IPS-18c (cell line): Measurements from ENCODE around the gene SGCD.

Experiments
- H3K4me3 ChIP-seq: 2 replicates; pipeline ENCODE4 v1.7.0; 2013; ENCODE audit warnings: low read depth, mild to moderate bottlenecking, low read length, moderate library complexity; ENCODE audit not compliant: insufficient read depth
- H3K9me3 ChIP-seq: one replicate; pipeline ENCODE4 v1.6.1; 2013; ENCODE audit warnings: mild to moderate bottlenecking, low read length, moderate library complexity; ENCODE audit not compliant: control insufficient read depth, insufficient read depth

The SGCD gene

DNA sequence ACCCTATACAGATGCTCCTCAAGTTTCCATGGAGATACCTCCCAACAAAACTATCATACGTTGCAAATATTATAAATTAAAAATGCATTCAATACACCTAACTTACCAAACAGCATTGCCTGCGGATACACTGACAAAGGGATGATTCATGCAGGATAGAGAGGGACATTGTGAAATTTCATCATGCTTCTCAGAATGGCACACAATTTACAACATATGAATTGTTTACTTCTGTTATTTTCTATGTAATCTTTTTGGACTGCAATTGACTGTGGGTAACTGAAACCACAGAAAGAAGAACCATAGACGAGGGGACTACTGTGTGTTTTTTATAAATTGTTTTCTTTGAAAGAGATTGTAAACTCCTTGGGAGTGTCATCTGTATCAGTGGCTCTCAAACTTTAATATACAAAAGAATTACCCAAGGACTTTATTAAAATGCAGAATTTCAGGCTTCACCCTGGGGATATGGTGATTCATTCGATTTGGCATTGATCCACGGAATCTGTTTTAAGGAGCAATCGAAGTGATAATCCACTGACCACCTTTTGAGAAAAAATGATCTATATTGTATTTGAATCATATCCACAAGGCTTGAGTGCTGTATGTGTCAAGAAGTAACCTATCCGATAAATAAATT, 146.4 kb downstream of the SGCD start:
- Histone ChIP-seq H3K9me3 (no peaks in the 10 kb centered on the region), H3K4me3 (no peak overlapping the region)

DNA sequence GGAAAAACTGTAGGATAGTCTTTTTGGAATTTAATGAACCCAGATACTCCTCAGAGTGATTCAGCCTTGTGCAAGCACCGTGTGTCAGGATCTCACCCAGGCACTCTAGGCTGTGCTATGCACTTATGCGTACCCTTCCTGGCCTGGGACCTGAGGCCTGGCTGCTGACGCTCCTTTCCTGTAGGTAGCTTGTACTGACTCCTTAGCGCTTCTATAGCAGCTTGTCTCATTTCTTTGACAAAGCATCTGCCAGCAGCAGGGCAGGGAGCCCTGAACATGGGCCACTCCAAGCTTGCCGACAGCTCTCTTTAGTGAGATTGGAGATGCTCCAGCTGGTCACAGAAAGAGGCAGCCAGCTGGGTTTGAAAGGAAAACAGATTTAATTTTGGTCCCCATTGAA, 147.3 kb downstream of the SGCD start:
- Histone ChIP-seq H3K4me3 (no peak overlapping the region), H3K9me3 (no peaks in the 10 kb centered on the region)

DNA sequence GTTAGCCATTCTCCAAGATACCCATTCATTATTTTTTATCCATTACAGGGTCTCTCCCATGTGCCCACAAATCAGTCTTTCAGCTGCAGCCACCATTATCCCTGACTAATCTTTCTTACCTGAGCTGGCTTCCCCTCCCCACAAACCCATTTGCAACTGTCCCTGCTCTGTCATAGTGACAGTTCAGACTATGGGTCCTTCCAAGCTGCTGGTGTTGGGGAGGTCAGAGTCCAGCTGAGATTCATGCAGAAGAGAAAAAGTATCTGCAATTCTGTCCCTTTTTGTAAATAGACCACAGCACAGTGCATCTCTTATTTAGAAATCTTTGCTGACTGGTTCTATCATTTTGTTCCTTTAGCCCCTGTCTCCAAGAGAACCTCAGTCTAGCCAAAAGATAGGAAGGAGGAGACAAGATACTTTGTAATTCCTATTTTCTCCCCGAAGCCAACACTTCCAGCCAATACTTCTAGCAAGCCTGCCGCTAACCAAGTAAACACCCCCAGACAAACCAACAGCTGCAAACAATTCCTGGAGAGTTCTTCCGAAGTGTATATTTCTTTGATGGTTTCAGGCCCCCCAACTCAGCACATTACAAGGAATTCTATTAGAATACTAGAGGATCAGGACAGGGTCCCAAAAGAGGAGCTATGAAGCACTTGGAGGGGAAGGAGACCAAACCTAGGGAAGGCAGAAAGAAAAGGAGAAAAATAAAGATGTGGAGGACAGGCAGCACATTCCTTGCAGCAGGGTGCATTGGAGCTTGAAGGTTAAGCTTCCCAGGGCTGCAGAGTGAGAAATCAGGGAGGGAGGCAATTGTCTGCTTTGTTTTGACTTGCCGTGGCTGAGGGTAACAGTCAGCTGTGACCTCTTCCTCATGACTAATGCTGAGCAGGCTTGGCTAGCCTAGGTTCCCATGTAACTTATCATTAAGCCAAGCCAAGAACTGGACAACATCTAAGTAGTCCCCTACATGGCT, 148.5 kb downstream of the SGCD start:
- H3K4me3 ChIP-seq: no peak overlapping the region
- H3K9me3 ChIP-seq: no peaks in the 10 kb centered on the region

DNA sequence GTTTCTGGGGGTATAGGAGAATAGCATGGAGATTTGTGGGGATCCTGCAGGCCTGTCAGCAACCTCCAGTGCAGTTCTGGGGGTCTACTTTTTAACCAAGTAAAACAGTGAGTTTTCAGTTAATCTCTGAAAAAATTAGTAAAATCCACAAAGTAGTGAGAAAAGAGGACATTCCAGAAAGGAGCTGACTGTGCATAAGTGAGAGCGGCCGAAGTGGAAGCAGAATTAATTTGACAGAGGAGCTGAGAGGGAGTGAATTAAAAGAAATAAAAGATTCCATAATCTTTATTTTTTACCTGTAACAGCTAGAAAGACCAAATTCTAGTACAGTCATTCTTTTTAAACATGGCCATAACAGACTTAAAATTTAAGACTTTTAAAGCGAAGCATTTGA, 149.2 kb downstream of the SGCD start:
- H3K4me3 ChIP-seq: no peak overlapping the region

DNA sequence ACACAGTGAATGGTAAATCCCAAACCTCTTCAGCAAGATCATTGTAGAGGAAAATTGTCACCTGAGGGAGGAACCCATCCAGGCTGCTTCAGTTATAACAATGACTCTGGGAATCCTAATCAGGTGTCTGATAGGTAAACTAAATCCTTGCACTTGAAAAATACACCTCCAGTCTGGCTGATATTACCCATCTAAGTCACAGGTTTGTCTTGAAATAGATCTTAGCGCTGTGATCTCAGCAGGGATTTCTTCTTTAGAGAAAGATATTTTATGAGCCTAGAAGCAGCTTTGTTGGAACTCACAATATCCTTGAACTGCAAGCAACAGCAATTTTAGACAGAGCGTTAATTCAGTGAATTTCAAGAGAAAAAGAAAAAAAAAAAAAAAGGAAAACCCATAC, 149.7 kb downstream of the SGCD start:
- Histone ChIP-seq H3K9me3 (no peaks in the 10 kb centered on the region), H3K4me3 (no peak overlapping the region)

More for the DNA sequence above, 149.2 kb downstream of the SGCD start:
- H3K9me3 ChIP-seq: no peaks in the 10 kb centered on the region

DNA sequence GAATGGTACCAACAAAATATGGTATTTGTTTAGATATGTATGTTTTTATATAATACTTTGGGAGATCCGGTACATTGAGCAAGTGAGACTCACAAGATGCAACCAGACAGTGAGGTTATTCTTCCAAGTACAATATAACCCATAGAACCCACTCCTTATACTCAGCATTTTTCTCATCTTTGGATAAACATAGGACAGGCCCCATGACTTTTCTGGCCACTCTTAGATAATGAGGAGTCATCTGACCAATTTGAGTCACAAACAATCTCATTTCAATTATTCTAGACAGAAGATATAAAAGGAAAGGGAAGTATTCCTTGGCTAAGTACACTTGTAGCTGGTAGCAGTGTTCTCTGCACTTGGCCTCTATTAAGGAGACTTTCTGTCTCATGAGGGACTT, 150.2 kb downstream of the SGCD start:
- no peak overlapping the region for H3K4me3 ChIP-seq
- no peaks in the 10 kb centered on the region for H3K9me3 ChIP-seq

DNA sequence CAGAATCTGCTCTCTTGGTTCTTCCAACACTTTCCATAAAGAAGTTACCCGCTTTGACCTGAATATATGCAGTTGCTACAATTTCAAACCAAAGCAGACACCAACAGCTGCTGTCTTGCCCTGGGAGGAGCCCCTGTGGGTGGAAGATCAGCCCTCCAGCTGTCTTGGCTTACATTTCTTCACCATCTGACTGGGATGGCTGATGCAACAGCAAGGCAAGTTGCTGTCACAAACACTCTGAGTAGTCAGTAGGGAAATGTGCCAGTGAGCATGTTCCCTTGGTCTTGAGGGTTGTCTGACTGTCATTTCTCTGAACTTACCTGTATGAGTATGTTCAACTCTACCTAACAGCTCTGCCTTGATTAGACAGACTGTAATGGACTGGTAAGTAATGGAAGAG, 152.9 kb downstream of the SGCD start:
- H3K4me3 ChIP-seq: no peak overlapping the region
- no peaks in the 10 kb centered on the region for H3K9me3 ChIP-seq

DNA sequence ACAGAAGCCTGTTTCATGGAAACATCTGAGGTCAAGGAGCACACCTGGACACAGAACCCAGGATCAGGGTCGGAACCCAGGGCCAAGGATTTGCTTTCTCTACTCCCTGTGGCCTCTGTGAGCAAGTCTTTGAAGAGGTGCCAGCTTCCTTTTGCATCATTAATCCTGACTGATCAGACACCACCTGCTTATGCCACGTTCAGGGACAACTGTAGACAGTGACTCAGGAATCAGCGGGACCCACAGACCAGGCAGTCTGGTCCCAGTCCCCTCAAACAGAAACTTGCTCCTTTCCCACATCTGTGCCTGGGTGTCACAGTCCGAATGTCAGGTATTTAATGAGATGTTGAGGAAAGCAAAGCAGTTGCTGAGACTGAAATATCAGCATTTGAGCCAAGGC, 154.8 kb downstream of the SGCD start:
- H3K4me3 ChIP-seq: no peak overlapping the region
- H3K9me3 ChIP-seq: no peaks in the 10 kb centered on the region

DNA sequence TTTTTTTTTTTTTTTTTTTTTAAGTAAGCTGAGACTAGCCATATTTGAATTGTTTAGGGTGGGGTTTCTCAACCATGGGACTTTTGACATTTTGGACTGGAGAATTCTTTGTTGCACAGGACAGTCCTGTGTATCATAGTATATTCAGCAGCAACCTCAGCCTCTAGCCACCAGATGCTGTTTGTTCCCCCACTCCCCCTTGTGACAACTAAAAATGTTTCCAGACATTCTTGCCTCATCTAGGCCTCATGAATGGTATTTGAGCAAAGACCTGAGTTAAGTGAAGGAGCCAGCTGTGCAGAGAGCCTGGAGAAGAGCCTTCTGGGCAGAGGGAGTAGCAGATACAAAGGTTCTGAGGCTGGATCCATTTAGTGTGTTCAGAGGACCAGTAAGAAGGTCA, 155.9 kb downstream of the SGCD start:
- no peak overlapping the region for H3K4me3 ChIP-seq
- no peaks in the 10 kb centered on the region for H3K9me3 ChIP-seq

DNA sequence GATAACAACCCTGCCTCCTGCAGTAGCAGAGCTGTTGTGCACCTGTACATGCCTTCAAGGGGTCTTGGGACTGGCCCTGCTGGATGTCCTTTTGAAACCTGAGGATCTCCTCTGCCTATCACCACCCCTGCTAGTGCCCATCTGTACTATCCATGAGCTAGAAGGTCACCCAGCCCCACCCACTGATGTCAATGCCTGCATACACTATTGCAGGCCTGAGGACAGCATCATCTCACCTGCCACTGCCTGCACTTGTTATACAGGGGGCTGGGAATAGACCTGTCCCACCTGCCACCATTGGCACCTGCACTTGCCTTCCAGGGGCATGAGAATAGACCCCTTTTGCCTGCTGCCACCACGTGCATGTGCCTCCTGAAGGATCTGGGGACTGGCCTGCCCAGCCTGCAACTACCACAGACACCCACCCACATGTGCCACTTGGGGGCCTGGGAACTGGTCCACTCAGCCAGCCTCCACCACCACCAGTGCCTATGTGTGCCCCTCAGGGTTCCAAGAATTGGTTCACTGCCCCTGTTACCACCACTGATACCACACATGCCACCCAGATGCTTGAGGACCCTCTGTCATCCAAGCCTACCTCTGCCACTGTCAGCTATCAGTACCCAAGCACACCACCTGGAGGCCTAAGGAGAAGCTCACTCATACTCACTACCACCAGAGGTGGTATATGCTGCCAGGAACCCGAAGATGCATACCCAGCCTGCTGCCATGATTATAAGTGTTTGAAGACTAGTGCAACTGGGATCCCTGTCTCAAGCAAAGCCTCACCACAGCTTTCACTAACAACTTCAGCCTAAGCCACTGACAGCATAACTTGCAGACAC, 159.7 kb downstream of the SGCD start:
- Histone ChIP-seq H3K9me3 (no peaks in the 10 kb centered on the region), H3K4me3 (no peak overlapping the region)

DNA sequence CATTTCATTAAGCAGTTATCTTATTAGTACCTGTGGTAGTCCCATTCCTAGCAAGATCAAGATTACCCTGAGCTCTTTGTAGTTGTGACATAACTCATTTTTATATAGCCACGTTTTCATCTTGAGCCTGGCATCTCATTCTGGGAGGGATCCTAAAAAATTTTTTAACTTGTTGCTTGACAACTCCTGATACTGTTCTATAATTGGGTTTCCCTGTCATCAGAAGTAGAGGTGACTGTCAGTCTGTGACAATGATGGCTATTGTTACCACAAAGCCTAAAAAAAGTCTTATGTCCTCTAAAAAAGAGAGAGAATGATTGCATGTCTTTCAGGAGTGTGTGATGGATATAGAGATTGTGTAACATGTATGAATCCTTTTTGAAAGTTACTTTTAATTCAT, 164.8 kb downstream of the SGCD start:
- H3K4me3 ChIP-seq: no peak overlapping the region
- H3K9me3 ChIP-seq: no peaks in the 10 kb centered on the region

DNA sequence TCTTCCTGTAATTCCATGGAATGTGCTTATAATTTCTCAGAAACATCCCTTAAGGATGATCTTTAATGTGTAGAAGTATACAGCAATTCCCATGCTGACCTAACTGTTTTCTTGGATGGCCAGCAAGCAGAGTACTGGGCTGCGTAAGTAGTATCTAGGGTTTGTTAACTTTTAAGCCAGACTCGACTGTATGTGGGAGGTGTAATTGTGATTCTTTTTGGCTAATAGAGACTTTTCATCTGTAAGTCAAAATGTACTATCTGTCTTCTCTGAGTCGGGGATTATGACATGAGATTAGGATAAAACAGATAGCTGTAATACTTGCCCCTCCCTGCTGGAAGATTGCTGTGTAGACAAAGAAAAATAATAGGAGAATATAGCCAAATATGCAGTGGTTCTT, 169.3 kb downstream of the SGCD start:
- no peak overlapping the region for H3K4me3 ChIP-seq

DNA sequence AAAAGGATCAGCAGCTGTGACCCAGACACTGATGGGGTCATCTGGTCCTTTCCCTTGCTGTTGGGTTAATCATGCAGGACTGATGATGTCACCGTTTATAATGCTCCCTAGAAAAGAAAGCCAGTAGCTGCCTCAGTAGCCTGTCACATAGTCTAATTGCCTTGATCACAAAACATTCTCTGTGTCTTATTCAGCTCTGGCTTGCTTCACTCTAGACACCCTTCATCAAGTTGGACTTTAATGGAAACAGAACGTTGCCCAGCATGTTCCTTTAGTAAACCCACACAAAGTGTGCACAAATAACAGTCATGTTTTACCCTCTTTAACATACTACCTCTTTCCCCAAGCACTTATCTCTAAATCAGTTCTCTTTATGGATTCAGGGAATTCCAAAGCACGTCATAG, 170.8 kb downstream of the SGCD start:
- no peak overlapping the region for H3K4me3 ChIP-seq
- no peaks in the 10 kb centered on the region for H3K9me3 ChIP-seq

More for the DNA sequence above, 169.3 kb downstream of the SGCD start:
- H3K9me3 ChIP-seq: no peaks in the 10 kb centered on the region

DNA sequence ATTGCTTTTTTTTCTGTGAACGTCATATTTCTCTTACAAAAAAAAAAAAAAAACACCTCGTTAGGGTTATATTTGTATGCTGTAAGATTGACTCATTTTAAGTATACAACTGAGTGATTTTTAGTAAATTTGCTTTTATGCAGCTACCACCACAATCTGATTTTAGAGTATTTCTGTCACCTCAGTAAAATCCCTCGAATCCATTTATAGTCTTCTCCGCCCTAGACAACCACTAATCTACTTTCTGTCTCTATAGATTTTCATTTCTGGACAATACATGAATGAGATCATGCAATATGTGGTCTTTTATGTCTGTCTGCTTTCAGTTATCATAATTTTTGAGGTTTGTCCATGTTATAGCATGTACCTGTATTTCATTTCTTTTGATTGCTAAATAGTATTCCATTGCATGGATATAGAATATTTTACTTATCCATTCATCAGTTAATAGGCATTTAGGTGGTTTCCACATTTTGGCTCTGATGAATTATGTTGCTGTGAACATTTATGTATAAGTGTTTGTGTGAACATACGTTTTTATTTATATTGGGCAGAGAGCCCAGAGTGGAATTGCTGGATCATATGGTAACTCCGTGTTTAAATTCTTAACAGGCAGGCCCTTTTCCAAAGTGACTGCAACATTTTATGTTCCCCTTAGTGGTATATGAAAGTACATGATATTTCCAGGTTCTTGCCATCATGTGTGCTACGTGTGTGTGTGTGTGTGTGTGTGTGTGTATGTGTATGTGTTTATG, 171.4 kb downstream of the SGCD start:
- no peaks in the 10 kb centered on the region for H3K9me3 ChIP-seq
- no peak overlapping the region for H3K4me3 ChIP-seq

DNA sequence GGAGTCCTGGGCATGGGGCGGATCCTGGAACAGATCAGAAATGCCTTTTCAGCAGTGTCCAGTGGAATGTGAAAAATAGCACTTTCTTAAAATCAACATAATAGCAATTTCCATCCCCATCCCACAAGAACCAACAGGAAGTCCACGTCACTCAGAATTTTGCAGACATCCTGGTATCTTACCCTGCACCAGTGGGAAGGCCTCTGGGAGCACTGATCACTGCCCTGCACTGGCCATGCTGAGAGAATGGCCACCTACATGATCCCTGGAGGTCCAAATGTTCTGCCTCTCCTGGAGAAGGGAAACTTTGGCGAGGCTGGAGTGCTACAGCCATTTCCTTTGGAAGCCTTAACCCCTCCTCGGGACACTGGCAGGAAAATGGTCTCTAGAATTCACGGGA, 173.8 kb downstream of the SGCD start:
- Histone ChIP-seq H3K9me3 (no peaks in the 10 kb centered on the region), H3K4me3 (no peak overlapping the region)

DNA sequence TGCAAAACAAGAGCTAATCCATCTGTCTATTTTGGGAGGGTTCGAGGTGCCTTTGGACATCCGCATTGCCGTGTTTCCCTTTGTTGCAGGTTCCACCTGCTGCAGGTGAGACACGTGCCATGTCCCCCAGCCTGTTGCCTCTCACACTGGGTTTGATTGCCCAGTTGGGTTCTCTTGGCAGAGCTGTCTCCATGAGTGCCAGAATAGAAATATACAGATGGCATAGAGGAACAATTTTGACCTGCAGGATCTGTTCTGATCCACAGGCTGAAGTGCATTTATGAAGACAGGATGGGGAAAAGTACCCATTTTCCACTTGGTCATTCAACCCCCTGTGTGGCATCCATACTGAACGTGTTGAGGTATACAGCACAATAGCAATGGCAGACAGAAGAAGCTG, 178.1 kb downstream of the SGCD start:
- Histone ChIP-seq H3K4me3 (no peak overlapping the region), H3K9me3 (no peaks in the 10 kb centered on the region)
